AG08395 (cell line): Measurements from ENCODE around the gene GALNT4.

Source experiments
- DNase-seq: peaks from one replicate; pipeline ENCODE4 v3.0.0; 2012; ENCODE audit warnings: mixed read lengths, low spot score

Gene GALNT4

GRCh38 chr12:89493670-89494302 lies 30.8 kb downstream of the GALNT4 start:
- DNase-seq, result no peak

GRCh38 chr12:89492883-89493282 lies 31.7 kb downstream of the GALNT4 start:
- DNase-seq, result no peak

- DNase-seq, result no peak
Measured at GRCh38 chr12:89490922-89491321, 33.7 kb downstream of the GALNT4 start.

GRCh38 chr12:89486264-89486663 lies 38.3 kb downstream of the GALNT4 start:
- DNase-seq, result no peak

GRCh38 chr12:89484470-89484869 lies 40.1 kb downstream of the GALNT4 start:
- DNase-seq, result no peak

GRCh38 chr12:89481213-89481914 lies 43.2 kb downstream of the GALNT4 start:
- no peak for DNase-seq

- no peak for DNase-seq
Measured at GRCh38 chr12:89479982-89480381, 44.6 kb downstream of the GALNT4 start.

- DNase-seq, result no peak
Measured at GRCh38 chr12:89477633-89478279, 46.8 kb downstream of the GALNT4 start.

GRCh38 chr12:89476904-89477595 lies 47.5 kb downstream of the GALNT4 start:
- DNase-seq, result no peak

- no peak for DNase-seq
Measured at GRCh38 chr12:89476232-89476631, 48.4 kb downstream of the GALNT4 start.

GRCh38 chr12:89475203-89475990 lies 49.2 kb downstream of the GALNT4 start:
- DNase-seq, result no peak

- no peak for DNase-seq
Measured at GRCh38 chr12:89474615-89475014, 50.0 kb downstream of the GALNT4 start.
